Activated CD4-positive, alpha-beta memory T cell treated with anti-CD3 and anti-CD28 coated beads, Interleukin-2, amount 10 ng/mL, durations not matched to agents 7 days and 5 days (primary cell): Measurements from ENCODE around the gene CCDC38. TPM values are rescaled to one million over a fixed set of nuclear protein-coding genes. Genes with fewer than 3 reads are reported as not detected.
A peak's percentile ranks its signal among the peaks of the same experiment; 100 is the strongest.

ENCODE experiments used
- CTCF ChIA-PET: fragments of 350-600 bp; sonication (Branson Sonifier 250); formaldehyde crosslinking; loops from one replicate; lab custom pipeline; 2021; ENCODE audit warnings: antibody characterized with exemption, inconsistent platforms; lab: Charles Lee
- POLR2A ChIA-PET: fragments of 350-600 bp; sonication (Branson Sonifier 250); formaldehyde crosslinking; loops from one replicate; lab custom pipeline; 2021; ENCODE audit warnings: antibody characterized with exemption; lab: Charles Lee
- DNase-seq: peaks from one replicate; pipeline ENCODE4 v3.0.0-alpha.2; 2020
- H3K27ac Mint-ChIP-seq: one replicate; pipeline ENCODE4 v1.8.0; 2021; ENCODE audit warnings: mild to moderate bottlenecking, mixed read lengths
- H3K27me3 Mint-ChIP-seq: one replicate; pipeline ENCODE4 v1.8.0; 2021; ENCODE audit warnings: mixed read lengths
- H3K36me3 Mint-ChIP-seq: one replicate; pipeline ENCODE4 v1.8.0; 2021; ENCODE audit warnings: low read depth, mixed read lengths
- H3K4me1 Mint-ChIP-seq: one replicate; pipeline ENCODE4 v1.8.0; 2021; ENCODE audit warnings: mixed read lengths
- H3K4me3 Mint-ChIP-seq: one replicate; pipeline ENCODE4 v1.8.0; 2021; ENCODE audit warnings: mild to moderate bottlenecking, mixed read lengths
- H3K9me3 Mint-ChIP-seq: one replicate; pipeline ENCODE4 v1.8.0; 2021; ENCODE audit warnings: mixed read lengths
- total RNA-seq, 2 experiments: library from RNA; stranded (reverse); gene quantifications; one replicate each; pipeline ENCODE4 v1.2.3, GENCODE V29; 2021

The CCDC38 gene
- total RNA-seq, 2 experiments from 2014 or later = not detected

DNA sequence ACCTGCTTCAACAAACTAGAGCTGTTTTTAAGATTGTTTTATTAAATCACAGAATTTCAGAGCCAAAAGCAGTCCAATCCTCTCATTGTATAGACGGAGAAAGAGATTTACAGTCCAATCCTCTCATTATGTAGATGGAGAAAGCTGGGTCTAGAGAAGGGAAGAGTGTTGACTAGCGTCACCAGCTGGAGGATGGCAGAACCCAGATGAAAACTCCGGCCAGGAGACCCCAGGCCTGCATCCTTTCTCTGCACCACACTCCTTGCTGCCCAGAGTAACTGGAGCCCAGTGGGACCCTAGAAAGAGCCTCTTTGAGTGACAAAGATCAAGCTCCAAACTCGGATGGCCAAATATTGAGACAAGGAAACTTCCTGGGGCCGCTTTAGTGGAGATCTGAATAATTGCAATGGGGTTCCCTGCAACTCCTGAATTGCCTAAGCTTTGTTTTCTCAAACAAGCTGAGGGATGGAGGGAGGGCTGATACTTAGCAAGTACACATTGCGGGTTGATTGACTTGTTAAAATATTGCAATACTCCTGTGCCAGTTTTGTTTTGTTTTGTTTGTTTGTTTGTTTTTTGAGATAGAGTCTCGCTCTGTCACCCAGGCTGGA is 13.2 kb upstream of the CCDC38 start:
- peaks cover 16% of the 10 kb centered on the region for H3K27me3 Mint-ChIP-seq
- H3K36me3 Mint-ChIP-seq = no peaks in the 10 kb centered on the region
- H3K4me3 Mint-ChIP-seq = no peak overlapping the region
- no peaks in the 10 kb centered on the region for H3K4me1 Mint-ChIP-seq
- CTCF ChIA-PET = interaction anchor here (1.2 to 4.6 kb wide), 3 partner anchors 13 to 43 kb away, joined by 3 to 22 read pairs (median 5); partner anchors contain the start of genes AMDHD1 and CCDC38
- no peak overlapping the region for H3K27ac Mint-ChIP-seq
- no peak for DNase-seq
- POLR2A ChIA-PET = no interaction called here
- H3K9me3 Mint-ChIP-seq = no peaks in the 10 kb centered on the region

DNA sequence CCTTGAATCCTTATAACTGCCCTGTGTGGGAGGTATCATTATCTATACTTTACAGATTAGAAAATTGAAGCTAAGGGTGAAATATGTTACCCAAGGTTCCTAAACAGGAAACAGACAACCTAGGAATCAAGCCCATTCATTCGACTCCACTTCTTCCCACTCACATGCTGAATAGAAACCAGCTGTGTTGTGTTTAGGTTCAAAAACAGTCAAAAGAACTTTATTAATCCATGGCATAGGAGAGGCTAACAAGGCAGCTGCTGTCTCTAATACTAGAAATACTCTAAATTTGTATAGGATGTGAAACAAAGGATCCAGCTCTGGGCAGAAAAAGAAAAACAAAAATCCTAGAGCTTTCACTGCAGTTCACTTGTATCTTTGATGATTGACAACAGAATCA is 10.6 kb upstream of the CCDC38 start:
- ChIA-PET POLR2A (interaction anchor here (1.3 kb wide), 1 partner anchor 9 kb away, joined by 6 read pairs; no protein-coding TSS in a partner anchor), CTCF (interaction anchor here (0.6 to 4.6 kb wide), 4 partner anchors 10 to 36 kb away, joined by 3 to 22 read pairs (median 5); partner anchors contain the start of genes AMDHD1 and CCDC38)
- Mint-ChIP-seq H3K9me3 (no peaks in the 10 kb centered on the region), H3K27me3 (peaks cover 23% of the 10 kb centered on the region), H3K4me1 (no peaks in the 10 kb centered on the region), H3K4me3 (no peak overlapping the region), H3K27ac (no peak overlapping the region), H3K36me3 (no peaks in the 10 kb centered on the region)
- DNase-seq = no peak

DNA sequence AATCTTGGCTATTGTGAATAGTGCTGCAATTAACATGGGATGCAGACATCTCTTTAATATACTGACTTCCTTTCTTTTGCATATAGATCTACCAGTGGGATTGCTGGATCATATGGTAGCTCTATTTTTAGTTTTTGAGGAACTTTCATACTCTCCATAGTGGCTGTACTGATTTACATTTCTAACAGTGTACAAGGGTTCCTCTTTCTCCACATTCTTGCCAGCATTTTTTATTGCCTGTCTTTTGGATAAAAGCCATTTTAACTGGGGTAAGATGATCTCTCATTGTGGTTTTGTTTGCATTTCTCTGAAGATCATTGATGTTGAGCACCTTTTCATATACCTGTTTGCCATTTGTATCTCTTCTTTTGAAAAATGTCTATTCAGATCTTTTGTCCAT is 9.1 kb upstream of the CCDC38 start:
- DNase-seq = no peak
- H3K36me3 Mint-ChIP-seq = no peaks in the 10 kb centered on the region
- H3K4me1 Mint-ChIP-seq = no peaks in the 10 kb centered on the region
- POLR2A ChIA-PET = no interaction called here
- H3K27ac Mint-ChIP-seq = no peak overlapping the region
- H3K27me3 Mint-ChIP-seq = peaks cover 23% of the 10 kb centered on the region
- H3K4me3 Mint-ChIP-seq = no peak overlapping the region
- CTCF ChIA-PET = interaction anchor here (1.2 to 4.6 kb wide), 2 partner anchors 9 to 48 kb away, joined by 3 to 22 read pairs; partner anchors contain the start of genes AMDHD1 and CCDC38
- H3K9me3 Mint-ChIP-seq = no peaks in the 10 kb centered on the region

DNA sequence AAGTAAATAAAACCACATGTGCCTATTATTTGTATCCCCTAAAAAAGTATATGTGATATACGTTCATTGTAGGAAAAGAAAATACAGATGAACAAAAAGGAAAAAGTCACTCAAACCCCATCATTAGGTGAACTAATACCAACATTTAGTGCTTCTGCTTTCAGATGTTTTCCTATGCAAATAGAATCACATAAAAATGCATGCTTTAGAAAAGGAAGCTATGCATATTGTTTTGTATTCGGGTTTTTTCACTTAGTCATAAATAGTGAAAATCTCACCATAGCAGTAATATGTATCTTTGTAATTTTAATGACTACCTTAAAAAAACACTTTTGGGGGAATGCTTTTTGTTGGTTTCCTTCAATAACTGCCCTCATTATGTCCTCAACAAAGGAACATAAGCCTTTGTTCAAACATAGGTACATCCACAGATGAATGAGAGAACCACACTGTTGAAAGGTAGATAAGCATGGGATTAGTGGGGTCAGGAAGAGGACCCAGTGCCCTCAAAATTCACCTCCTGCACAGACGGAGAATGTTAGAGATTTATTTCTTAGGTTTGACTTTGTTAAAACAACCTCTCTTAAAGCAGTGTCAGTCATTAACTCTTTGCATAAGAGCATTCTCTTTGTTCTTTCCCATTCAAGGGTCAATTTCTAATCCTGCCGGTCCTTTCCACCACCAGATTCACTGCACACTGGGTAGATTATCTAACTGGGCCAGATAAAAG is 7.2 kb upstream of the CCDC38 start:
- ChIA-PET CTCF (no interaction called here), POLR2A (no interaction called here)
- Mint-ChIP-seq H3K27me3 (peaks cover 23% of the 10 kb centered on the region), H3K4me1 (no peaks in the 10 kb centered on the region), H3K9me3 (no peaks in the 10 kb centered on the region), H3K27ac (no peak overlapping the region), H3K36me3 (no peaks in the 10 kb centered on the region), H3K4me3 (no peak overlapping the region)
- DNase-seq = no peak

DNA sequence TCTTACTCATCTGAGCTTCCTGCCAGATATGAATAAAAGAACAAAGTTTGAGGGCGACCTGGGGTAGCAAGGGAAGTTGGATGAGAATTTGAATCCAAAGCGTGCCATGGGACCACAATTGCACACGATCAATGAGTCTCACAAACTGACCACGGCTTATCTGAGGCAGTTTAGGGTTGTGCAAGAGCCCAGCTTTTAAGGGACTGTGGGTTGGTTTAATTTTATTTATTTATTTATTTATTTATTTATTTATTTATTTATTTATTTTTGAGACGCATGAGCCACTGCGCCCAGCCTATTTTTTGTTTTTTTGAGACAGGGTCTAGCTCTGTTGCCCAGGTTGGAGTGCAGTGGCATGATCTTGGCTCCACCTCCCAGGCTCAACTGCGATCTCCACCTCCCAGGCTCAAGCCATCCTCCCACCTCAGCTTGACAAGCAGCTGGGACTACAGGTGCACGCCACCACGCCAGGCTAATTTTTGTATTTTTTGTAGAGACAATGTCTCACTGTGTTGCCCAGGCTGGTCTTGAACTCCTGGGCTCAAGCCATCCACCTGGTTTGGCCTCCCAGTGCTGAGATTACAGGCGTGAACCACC is 1.8 kb upstream of the CCDC38 start:
- ChIA-PET CTCF (interaction anchor here (0.8 to 4.3 kb wide), 8 partner anchors 9 to 573 kb away, joined by 3 to 34 read pairs (median 6); no protein-coding TSS in a partner anchor), POLR2A (interaction anchor here (1.2 to 2.5 kb wide), 4 partner anchors 9 to 471 kb away, joined by 3 to 11 read pairs (median 4); partner anchors contain the start of gene METAP2)
- no peaks in the 10 kb centered on the region for H3K36me3 Mint-ChIP-seq
- no peaks in the 10 kb centered on the region for H3K9me3 Mint-ChIP-seq
- DNase-seq = no peak
- peaks cover 12% of the 10 kb centered on the region for H3K4me1 Mint-ChIP-seq
- H3K4me3 Mint-ChIP-seq = peak overlapping the region; percentile 95
- no peak overlapping the region for H3K27ac Mint-ChIP-seq
- H3K27me3 Mint-ChIP-seq = peaks cover 2% of the 10 kb centered on the region

DNA sequence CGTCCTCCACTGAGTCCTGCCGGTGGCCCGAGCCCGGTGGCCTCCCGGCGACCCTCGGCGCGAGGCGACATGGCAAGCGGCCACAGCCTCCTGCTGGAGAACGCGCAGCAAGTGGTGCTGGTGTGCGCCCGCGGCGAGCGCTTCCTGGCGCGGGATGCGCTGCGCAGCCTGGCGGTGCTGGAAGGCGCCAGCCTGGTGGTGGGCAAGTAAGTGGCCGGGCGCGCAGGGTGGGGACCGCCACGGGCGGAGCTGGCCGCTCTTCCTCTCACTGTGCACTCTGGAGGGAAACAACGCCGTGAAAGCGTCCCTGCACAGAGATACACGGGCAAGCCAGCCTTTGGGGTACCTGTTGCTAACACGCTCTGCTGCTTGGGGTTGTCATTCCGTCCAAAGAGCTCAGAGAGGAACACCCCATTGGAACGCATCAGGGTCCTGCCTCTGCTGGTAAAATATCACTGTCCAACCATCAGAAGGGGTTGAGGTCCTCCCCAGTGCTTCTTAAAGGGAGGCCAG is 972 bp upstream of the CCDC38 start, which contains the start of gene AMDHD1:
Gene AMDHD1 (plus strand): TSS at position 2 of the 513 bp plus-strand sequence. CDS start 68 bp downstream, at position 70.
- Mint-ChIP-seq H3K9me3 (no peaks in the 10 kb centered on the region), H3K4me1 (peaks cover 12% of the 10 kb centered on the region), H3K27ac (peak within 1 kb of the TSS; percentile 85), H3K4me3 (peak within 1 kb of the TSS; percentile 95), H3K36me3 (no peaks in the 10 kb centered on the region), H3K27me3 (peaks cover 5% of the 10 kb centered on the region)
- POLR2A ChIA-PET = interaction anchor here (1.0 to 2.5 kb wide), 17 partner anchors 10 to 963 kb away, joined by 3 to 11 read pairs (median 3); partner anchors contain the start of genes CDK17, HAL, LTA4H and METAP2
- peak; percentile 71 for DNase-seq
- CTCF ChIA-PET = interaction anchor here (0.8 to 4.3 kb wide), 9 partner anchors 10 to 870 kb away, joined by 4 to 34 read pairs (median 5); partner anchors contain the start of genes LTA4H and NR2C1

DNA sequence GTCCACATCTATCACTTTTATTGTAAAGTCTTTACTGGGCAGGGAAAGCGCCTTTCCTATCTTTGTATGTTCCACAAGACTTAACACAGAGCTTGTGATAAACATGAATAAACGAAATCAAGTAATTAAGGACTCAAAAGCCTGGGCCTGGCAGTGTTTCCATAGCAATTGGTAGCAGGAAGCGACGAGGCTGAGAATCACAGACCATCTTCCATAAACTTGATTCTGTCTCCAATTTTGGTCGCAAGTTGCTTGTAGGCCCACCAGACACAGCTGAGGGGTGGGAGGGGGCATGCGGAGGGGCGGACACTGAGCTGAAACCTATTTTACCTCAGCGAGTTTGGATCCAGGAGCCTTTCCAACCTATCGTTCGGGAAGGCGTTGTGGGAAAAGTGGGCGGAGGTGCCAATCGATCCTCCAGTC is 302 bp downstream of the CCDC38 start:
- peak; percentile 19 for DNase-seq
- Mint-ChIP-seq H3K4me3 (peak overlapping the region; percentile 95), H3K27me3 (peaks cover 6% of the 10 kb centered on the region), H3K27ac (peak overlapping the region; percentile 37), H3K4me1 (peaks cover 12% of the 10 kb centered on the region), H3K9me3 (no peaks in the 10 kb centered on the region), H3K36me3 (no peaks in the 10 kb centered on the region)
- POLR2A ChIA-PET = interaction anchor here (0.8 to 2.5 kb wide), 16 partner anchors 12 to 971 kb away, joined by 3 to 11 read pairs (median 4); partner anchors contain the start of genes CDK17, METAP2, NDUFA12 and NEDD1
- CTCF ChIA-PET = interaction anchor here (0.5 to 4.3 kb wide), 8 partner anchors 11 to 869 kb away, joined by 3 to 34 read pairs (median 6); partner anchors contain the start of gene NR2C1

DNA sequence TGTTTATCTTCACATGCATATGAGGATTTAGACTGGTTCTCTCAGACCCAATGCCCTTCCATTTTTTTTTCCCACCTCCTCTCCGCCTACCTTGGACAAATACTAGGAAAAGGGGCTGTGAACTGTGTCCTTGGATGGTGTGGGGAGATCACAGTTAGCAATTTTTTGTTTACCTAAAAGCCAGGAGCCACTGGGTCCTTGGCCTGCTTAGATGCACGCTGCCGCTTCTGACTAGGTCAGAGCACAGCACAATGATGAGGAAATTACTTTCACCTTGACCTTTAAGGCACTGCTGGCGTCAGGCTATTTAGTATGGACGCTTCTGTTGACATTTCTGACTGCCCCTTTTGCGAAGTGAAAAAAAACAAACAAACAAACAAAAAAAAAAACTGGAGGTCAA is 1.9 kb downstream of the CCDC38 start:
- H3K36me3 Mint-ChIP-seq = no peaks in the 10 kb centered on the region
- peaks cover 6% of the 10 kb centered on the region for H3K27me3 Mint-ChIP-seq
- no peak for DNase-seq
- no peak overlapping the region for H3K27ac Mint-ChIP-seq
- H3K9me3 Mint-ChIP-seq = no peaks in the 10 kb centered on the region
- peaks cover 12% of the 10 kb centered on the region for H3K4me1 Mint-ChIP-seq
- ChIA-PET CTCF (interaction anchor here (0.6 to 4.3 kb wide), 2 partner anchors 59 to 298 kb away, joined by 3 to 34 read pairs; no protein-coding TSS in a partner anchor), POLR2A (interaction anchor here (1.5 to 1.9 kb wide), 2 partner anchors 79 to 576 kb away, joined by 3 to 4 read pairs; no protein-coding TSS in a partner anchor)
- no peak overlapping the region for H3K4me3 Mint-ChIP-seq

DNA sequence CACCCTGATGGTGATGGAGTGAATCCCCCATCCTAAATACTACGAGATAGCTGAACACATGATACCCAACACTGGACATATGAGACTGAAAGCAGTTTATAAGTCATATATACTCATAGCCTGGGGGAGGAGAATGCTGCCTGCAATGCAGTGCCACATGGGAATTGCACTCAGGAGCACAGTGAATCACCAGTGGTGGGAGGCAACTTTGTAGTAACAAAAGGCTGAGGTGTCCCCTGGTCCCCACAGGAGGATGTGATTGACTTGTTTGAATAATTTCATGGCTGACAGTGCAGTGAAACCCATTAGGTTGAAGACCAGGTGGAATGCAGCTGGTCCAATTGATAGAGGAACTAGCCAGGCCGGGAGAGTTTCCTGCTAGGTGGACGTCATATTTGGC is 20.2 kb downstream of the CCDC38 start:
- POLR2A ChIA-PET = no interaction called here
- Mint-ChIP-seq H3K9me3 (peaks cover 7% of the 10 kb centered on the region), H3K36me3 (no peaks in the 10 kb centered on the region), H3K27me3 (peaks cover 5% of the 10 kb centered on the region), H3K27ac (no peak overlapping the region), H3K4me3 (no peak overlapping the region), H3K4me1 (no peaks in the 10 kb centered on the region)
- CTCF ChIA-PET = no interaction called here
- no peak for DNase-seq

DNA sequence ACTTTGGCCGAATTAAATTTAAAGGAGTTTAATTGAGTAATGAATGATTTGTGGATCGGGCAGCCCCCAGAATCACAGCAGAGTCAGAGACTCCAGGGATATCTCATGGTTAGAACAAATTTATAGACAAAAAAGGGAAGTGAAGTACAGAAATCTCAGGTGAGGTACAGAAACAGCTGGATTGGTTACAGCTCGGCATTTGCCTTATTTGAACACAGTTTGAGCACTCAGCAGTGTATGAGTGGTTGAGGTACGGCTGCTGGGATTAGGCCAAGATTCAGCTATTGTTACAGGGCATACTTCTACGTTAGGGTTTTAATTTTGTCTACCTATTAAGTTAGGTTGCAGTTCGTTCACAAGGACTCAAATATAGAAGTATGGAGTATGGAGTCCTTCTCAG is 23.3 kb downstream of the CCDC38 start:
- Mint-ChIP-seq H3K4me3 (no peak overlapping the region), H3K27ac (no peak overlapping the region), H3K4me1 (no peaks in the 10 kb centered on the region), H3K36me3 (no peaks in the 10 kb centered on the region), H3K9me3 (peaks cover 7% of the 10 kb centered on the region), H3K27me3 (peaks cover 15% of the 10 kb centered on the region)
- DNase-seq = no peak
- ChIA-PET CTCF (interaction anchor here (0.5 to 4.9 kb wide), 17 partner anchors 12 to 1263 kb away, joined by 3 to 74 read pairs (median 3); partner anchors contain the start of genes AMDHD1 and CCDC38), POLR2A (interaction anchor here (2.2 kb wide), 1 partner anchor 79 kb away, joined by 9 read pairs; no protein-coding TSS in a partner anchor)

DNA sequence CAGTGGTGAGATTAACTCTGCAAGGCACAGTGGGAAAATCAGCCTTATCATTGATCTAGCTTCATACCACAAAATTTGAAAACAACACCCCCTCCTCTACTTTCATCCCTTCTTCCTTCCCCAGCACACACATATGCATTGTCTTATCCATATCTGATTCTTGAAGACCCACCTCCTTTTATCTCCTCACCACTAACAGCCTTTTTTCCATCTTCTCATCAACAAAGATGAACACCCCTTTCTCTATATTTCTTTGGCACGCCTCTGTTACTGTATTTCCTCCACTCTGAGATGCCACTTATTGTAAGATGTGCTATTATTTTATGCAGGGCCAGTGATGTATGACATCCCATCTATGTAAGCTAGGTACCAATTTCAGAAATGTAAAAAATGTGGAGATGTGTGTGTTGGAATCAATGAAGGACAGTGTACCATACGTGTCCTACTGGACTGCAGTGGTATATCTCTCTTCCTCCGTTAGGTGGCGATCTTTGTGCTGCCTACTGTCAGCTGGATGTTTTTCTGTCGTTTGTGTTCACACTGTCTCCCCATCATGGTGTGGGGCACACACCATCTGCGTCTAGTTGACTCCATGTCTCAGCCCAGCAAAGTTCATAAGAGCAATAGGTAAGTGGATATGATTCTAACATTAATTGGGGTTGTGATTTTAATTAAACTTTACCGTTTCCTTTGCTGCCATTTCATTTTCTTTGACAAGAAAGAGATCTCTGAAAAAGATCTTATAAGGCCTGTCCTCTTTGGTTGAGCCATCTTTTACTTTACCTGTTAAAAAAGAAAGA is 24.0 kb downstream of the CCDC38 start:
- H3K4me1 Mint-ChIP-seq = no peaks in the 10 kb centered on the region
- POLR2A ChIA-PET = interaction anchor here (1.5 to 2.2 kb wide), 2 partner anchors 80 to 598 kb away, joined by 3 to 9 read pairs; no protein-coding TSS in a partner anchor
- no peak overlapping the region for H3K27ac Mint-ChIP-seq
- H3K36me3 Mint-ChIP-seq = no peaks in the 10 kb centered on the region
- peaks cover 15% of the 10 kb centered on the region for H3K27me3 Mint-ChIP-seq
- H3K9me3 Mint-ChIP-seq = peaks cover 7% of the 10 kb centered on the region
- no peak overlapping the region for H3K4me3 Mint-ChIP-seq
- DNase-seq = peak; percentile 44
- CTCF ChIA-PET = interaction anchor here (0.5 to 4.9 kb wide), 25 partner anchors 10 to 1262 kb away, joined by 3 to 74 read pairs (median 3); partner anchors contain the start of genes AMDHD1 and CCDC38
